ENCODE data around the gene RNU6-1.

RNU6-1 gene

DNA sequence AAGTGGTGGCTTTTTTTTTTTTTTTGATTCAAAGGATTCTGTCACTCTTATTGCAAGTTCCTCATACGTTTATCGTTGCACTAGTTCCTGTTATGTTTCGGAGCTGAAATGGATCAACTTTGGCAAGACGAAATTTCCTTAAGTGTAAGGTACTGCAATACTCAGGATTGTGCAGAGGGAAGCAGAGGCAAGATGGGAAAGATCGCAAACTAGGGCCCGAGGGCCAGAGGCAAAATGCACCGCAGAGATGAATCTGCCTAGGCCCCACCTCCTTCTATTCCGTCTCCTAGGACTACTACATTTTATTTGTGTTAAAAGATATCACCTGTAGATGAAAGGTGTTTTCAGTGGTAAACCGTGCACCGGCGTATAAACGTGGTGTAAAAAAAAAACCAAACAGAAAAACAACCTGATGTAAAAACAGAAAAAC lies 331 bp downstream of the RNU6-1 start (continued):
- TF ChIP-seq, protein P1, sequence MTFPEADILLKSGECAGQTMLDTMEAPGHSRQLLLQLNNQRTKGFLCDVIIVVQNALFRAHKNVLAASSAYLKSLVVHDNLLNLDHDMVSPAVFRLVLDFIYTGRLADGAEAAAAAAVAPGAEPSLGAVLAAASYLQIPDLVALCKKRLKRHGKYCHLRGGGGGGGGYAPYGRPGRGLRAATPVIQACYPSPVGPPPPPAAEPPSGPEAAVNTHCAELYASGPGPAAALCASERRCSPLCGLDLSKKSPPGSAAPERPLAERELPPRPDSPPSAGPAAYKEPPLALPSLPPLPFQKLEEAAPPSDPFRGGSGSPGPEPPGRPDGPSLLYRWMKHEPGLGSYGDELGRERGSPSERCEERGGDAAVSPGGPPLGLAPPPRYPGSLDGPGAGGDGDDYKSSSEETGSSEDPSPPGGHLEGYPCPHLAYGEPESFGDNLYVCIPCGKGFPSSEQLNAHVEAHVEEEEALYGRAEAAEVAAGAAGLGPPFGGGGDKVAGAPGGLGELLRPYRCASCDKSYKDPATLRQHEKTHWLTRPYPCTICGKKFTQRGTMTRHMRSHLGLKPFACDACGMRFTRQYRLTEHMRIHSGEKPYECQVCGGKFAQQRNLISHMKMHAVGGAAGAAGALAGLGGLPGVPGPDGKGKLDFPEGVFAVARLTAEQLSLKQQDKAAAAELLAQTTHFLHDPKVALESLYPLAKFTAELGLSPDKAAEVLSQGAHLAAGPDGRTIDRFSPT (tag by site-specific recombination; IDR thresholded peaks at IDR 0.05): no peak
- TF ChIP-seq ZNF23 (tag by site-specific recombination; IDR thresholded peaks at IDR 0.05; ENCODE audit: borderline replicate concordance): no peak
- TF ChIP-seq, protein P2, sequence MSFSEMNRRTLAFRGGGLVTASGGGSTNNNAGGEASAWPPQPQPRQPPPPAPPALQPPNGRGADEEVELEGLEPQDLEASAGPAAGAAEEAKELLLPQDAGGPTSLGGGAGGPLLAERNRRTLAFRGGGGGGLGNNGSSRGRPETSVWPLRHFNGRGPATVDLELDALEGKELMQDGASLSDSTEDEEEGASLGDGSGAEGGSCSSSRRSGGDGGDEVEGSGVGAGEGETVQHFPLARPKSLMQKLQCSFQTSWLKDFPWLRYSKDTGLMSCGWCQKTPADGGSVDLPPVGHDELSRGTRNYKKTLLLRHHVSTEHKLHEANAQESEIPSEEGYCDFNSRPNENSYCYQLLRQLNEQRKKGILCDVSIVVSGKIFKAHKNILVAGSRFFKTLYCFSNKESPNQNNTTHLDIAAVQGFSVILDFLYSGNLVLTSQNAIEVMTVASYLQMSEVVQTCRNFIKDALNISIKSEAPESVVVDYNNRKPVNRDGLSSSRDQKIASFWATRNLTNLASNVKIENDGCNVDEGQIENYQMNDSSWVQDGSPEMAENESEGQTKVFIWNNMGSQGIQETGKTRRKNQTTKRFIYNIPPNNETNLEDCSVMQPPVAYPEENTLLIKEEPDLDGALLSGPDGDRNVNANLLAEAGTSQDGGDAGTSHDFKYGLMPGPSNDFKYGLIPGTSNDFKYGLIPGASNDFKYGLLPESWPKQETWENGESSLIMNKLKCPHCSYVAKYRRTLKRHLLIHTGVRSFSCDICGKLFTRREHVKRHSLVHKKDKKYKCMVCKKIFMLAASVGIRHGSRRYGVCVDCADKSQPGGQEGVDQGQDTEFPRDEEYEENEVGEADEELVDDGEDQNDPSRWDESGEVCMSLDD (tag by site-specific recombination; IDR thresholded peaks at IDR 0.05): no peak
- TF ChIP-seq, protein P3, sequence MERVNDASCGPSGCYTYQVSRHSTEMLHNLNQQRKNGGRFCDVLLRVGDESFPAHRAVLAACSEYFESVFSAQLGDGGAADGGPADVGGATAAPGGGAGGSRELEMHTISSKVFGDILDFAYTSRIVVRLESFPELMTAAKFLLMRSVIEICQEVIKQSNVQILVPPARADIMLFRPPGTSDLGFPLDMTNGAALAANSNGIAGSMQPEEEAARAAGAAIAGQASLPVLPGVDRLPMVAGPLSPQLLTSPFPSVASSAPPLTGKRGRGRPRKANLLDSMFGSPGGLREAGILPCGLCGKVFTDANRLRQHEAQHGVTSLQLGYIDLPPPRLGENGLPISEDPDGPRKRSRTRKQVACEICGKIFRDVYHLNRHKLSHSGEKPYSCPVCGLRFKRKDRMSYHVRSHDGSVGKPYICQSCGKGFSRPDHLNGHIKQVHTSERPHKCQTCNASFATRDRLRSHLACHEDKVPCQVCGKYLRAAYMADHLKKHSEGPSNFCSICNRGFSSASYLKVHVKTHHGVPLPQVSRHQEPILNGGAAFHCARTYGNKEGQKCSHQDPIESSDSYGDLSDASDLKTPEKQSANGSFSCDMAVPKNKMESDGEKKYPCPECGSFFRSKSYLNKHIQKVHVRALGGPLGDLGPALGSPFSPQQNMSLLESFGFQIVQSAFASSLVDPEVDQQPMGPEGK (tag by site-specific recombination; IDR thresholded peaks at IDR 0.05): no peak
- no peak for TF ChIP-seq ZNF146 (tag by site-specific recombination; IDR thresholded peaks at IDR 0.05)
- TF ChIP-seq ZFP3 (tag by site-specific recombination; IDR thresholded peaks at IDR 0.05; ENCODE audit: low read depth): no peak
- no peak for TF ChIP-seq ZNF830 (tag by site-specific recombination; IDR thresholded peaks at IDR 0.05; ENCODE audit: low read depth)
- TF ChIP-seq ZNF266 (tag by site-specific recombination; IDR thresholded peaks at IDR 0.05; ENCODE audit: low read depth): no peak
- TF ChIP-seq KLF8 (tag by site-specific recombination; IDR thresholded peaks at IDR 0.05): peak; percentile 11; the same call in 1 of the 2 replicates
- TF ChIP-seq ZNF169 (tag by site-specific recombination; IDR thresholded peaks at IDR 0.05): no peak
- no peak for TF ChIP-seq SALL2 (tag by site-specific recombination; IDR thresholded peaks at IDR 0.05; ENCODE audit: borderline replicate concordance)
- TF ChIP-seq SP3 (tag by site-specific recombination; IDR thresholded peaks at IDR 0.05): no peak
- TF ChIP-seq ZNF175 (tag by site-specific recombination; IDR thresholded peaks at IDR 0.05): no peak
- TF ChIP-seq, protein P4, sequence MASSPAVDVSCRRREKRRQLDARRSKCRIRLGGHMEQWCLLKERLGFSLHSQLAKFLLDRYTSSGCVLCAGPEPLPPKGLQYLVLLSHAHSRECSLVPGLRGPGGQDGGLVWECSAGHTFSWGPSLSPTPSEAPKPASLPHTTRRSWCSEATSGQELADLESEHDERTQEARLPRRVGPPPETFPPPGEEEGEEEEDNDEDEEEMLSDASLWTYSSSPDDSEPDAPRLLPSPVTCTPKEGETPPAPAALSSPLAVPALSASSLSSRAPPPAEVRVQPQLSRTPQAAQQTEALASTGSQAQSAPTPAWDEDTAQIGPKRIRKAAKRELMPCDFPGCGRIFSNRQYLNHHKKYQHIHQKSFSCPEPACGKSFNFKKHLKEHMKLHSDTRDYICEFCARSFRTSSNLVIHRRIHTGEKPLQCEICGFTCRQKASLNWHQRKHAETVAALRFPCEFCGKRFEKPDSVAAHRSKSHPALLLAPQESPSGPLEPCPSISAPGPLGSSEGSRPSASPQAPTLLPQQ (tag by site-specific recombination; IDR thresholded peaks at IDR 0.05): peak; percentile 86; the same call in 1 of the 2 replicates
- TF ChIP-seq KLF1 (tag by site-specific recombination; IDR thresholded peaks at IDR 0.05): no peak
- no peak for TF ChIP-seq ZNF76 (tag by site-specific recombination; IDR thresholded peaks at IDR 0.05; ENCODE audit: borderline replicate concordance, low read depth)
- peak; percentile 69 for TF ChIP-seq ZBTB48 (tag by site-specific recombination; IDR thresholded peaks at IDR 0.05)
- TF ChIP-seq, protein P5, sequence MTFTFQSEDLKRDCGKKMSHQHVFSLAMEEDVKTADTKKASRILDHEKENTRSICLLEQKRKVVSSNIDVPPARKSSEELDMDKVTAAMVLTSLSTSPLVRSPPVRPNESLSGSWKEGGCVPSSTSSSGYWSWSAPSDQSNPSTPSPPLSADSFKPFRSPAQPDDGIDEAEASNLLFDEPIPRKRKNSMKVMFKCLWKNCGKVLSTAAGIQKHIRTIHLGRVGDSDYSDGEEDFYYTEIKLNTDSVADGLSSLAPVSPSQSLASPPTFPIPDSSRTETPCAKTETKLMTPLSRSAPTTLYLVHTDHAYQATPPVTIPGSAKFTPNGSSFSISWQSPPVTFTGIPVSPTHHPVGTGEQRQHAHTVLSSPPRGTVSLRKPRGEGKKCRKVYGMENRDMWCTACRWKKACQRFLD (tag by site-specific recombination; IDR thresholded peaks at IDR 0.05): no peak
- no peak for TF ChIP-seq ZNF596 (tag by site-specific recombination; IDR thresholded peaks at IDR 0.05)
- TF ChIP-seq ZNF626 (tag by site-specific recombination; IDR thresholded peaks at IDR 0.05): no peak
- TF ChIP-seq, protein P6, sequence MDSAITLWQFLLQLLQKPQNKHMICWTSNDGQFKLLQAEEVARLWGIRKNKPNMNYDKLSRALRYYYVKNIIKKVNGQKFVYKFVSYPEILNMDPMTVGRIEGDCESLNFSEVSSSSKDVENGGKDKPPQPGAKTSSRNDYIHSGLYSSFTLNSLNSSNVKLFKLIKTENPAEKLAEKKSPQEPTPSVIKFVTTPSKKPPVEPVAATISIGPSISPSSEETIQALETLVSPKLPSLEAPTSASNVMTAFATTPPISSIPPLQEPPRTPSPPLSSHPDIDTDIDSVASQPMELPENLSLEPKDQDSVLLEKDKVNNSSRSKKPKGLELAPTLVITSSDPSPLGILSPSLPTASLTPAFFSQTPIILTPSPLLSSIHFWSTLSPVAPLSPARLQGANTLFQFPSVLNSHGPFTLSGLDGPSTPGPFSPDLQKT (IDR thresholded peaks at IDR 0.05; ENCODE audit: borderline replicate concordance, low read depth, low read length): no peak
- TF ChIP-seq TCF7L2 (IDR thresholded peaks at IDR 0.05; ENCODE audit: borderline replicate concordance, low read depth, low read length): no peak
- TF ChIP-seq ZNF121 (tag by site-specific recombination; IDR thresholded peaks at IDR 0.05): 0 out of 2 replicates have a peak, but pooled peaks have one; percentile 23
- TF ChIP-seq ZNF561 (tag by site-specific recombination; IDR thresholded peaks at IDR 0.05; ENCODE audit: borderline replicate concordance): no peak; the same call in none of the 2 replicates
- TF ChIP-seq ZSCAN16 (tag by site-specific recombination; IDR thresholded peaks at IDR 0.05): no peak
- no peak for TF ChIP-seq ZNF571 (tag by site-specific recombination; IDR thresholded peaks at IDR 0.05)
- TF ChIP-seq HOXA7 (CRISPR knock-in tag; IDR thresholded peaks at IDR 0.05; ENCODE audit: borderline replicate concordance): no peak

Measured in HEK293 (cell line).